ENCODE data around the gene PLEKHD1. TPM values are rescaled to one million over a fixed set of nuclear protein-coding genes. Genes with fewer than 3 reads are reported as not detected.

PLEKHD1 gene
- total RNA-seq, 1 experiment from 2014 or later = not detected

DNA sequence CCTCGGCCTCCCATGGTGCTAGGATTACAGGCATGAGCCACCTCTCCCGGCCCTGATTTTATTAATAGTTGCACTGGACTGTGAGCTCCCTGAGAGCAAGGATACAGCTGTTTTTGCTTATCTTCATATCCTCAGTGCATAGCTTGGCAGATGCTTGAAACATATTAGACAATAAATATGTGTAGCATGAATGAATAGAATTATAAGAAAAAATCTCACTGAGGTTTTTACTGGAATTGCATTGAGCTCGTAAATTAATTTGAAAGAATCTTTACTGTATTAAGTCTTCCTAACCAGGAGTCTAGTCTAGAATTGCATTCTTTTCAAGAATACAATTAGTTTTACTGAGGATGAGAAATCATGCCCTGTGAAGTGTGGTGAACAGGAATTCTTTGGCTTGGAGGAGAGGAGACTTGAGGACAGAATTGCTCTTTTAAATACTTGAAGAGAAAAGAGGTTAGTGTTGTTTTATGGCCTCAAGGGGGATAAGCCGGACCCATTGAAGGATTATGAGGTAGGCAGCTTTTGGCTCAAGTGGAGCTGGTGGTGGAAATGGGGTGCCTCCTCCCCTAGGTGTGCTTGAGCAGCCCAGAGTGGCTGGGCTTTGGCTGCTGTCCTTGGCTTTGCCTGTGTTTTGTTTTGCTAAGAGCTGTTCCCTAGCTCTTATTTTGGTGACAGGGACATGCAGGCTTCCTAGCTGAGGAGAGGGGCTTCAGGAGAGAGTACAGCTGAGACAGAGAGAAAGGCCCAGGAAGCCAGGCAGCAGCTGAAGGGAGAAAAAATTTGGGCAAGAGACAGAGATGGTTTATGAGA is 34.0 kb downstream of the PLEKHD1 start:
- no peak for DNase-seq (ENCODE audit: low read depth)

DNA sequence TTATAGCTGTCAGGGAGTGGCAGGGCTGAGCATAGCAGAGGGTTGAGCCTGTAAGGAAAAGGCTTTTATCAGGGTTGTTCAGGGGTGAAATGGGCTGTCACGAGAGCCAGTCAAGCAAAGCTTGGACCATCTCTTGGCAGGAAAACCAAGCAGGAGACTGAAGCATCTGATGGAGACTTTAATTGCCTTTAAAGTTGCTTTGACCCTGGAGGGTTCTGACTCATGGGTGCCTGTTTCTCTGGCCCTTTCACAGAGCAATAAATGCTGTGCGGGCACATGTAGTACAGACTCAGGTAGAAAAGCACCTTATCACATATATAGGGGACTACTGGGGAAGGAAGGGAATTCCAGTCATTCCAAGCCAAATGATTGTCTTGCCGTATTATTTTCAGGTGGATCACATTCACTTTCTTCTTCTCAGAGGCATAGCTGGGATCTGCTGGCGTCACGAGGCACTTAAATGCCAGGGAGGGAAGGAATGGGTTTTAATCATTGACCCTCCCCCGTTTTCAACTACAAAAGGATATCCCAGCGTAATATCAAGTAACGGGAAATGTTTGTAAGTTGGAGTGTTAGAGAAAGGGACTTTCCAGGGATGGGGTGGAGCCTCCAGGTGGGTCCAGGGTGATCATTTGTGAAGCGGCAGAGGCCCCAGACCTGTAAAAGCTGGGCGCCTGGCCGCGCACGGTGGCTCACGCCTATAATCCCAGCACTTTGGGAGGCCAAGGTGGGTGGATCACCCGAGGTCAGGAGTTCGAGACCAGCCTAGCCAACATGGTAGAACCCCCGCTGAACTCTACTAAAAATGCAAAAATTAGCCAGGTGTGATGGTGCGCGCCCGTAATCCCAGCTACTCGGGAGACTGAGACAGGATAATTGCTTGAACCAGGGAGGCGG is 34.9 kb downstream of the PLEKHD1 start:
- peak; percentile 29 for DNase-seq (ENCODE audit: low read depth)

DNA sequence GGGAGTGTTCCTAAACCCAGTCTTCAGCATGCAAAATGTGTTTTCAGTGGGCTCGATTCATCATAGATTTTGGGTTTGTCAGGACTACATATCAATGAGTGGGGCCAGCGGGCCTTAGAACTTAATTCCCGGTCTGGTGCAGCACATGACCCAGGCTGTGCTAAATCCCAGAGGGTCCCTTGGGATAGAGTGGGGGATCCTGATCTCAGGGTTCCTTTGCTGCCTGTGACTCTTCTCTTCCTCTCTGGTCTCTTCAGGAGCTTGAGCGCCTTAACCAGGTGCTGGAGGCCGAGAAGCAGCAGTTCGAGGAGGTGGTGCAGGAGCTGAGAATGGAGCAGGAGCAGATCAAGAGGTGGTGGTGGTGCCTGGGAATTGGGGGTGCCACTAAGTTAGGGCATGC is 37.5 kb downstream of the PLEKHD1 start:
- DNase-seq (ENCODE audit: low read depth) = no peak

DNA sequence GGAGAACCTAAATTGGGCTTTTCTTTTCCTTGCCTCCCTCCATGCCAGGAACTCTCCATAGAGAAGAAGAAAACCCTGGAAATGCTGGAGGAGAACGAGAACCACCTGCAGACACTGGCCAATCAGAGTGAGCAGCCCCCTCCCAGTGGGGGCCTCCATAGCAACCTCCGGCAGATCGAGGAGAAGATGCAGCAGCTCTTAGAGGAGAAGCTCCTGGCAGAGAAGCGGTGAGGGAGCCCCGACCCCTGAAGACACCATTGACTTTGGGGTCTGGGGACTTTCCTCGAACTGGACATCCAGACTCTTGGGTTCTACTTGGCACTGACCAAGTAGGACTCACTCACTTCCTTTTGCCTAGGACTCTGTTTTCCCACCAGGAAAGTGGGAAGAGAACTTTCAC is 41.4 kb downstream of the PLEKHD1 start:
- no peak for DNase-seq (ENCODE audit: low read depth)

DNA sequence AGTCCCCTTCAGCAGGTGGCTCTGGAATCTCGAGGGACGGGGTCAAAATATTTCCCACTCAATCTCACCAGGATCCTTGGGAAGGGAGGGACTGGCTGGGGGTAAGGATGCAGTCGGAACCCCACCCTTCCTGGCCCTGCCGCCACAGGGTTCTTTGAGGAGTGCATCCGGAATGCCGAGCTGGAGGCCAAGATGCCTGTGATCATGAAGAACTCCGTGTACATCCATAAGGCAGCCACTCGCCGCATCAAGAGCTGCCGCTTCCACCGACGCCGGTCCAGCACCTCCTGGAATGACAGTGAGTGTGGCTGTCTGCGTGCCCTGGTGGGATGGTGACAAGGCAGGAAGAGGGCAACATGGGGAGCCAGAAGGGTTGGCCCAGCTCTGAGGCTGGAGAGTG is 43.1 kb downstream of the PLEKHD1 start:
- no peak for DNase-seq (ENCODE audit: low read depth)

DNA sequence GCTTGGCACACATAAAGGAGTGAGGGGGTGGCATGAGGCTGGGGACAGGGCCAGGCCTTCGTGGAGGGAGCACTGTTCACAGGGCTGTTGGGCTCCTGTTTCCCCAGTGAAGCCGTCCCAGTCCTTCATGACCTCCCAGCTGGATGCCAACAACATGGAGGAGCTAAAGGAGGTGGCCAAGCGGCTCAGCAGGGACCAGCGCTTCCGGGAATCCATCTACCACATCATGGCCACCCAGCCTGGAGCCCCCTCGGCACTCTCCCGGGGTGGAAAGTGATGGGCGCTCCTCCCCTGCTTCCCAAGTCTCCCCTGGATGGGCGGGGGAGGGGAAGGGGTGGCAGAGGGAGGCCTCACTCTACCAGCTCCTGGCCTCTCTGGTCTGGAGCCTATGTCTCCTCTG is 43.6 kb downstream of the PLEKHD1 start:
- no peak for DNase-seq (ENCODE audit: low read depth)

DNA sequence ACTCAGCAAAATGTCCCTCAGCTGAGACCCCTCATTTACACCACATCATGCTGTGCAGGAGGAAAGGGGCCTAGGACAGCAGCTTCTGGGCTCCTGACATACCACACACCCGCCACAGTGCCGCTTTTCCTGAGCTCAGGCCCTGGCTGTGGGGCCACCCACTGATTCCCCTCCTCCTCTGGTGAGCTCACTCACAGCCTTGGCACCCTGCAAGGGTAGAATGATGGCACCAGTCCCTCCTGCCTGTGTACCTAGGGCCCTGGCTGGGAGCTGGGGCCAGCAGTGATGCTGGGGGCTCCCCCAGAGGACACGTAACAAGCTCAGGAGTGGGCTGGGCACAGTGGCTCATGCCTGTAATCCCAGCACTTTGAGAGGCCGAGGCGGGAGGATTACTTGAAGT is 44.4 kb downstream of the PLEKHD1 start:
- no peak for DNase-seq (ENCODE audit: low read depth)

DNA sequence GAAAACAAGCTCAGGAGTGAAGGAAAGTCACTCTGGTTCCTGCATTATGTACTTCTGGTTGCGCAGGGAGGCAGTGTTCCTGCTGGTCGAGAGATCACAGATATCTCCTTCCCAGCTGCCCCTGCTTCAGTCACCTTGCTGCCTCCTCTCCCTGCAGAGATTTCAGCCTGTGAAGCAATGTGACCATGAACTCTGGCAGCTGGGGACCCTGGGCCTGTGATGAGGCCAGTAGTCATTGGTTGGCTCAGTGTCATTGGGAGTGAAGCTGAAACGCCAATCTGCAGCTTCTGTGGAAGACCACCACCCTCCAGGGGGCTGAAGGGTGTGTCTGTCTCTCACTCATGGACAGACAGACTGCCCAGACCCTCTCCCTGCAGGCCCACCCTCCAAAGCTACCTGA is 45.0 kb downstream of the PLEKHD1 start:
- no peak for DNase-seq (ENCODE audit: low read depth)

DNA sequence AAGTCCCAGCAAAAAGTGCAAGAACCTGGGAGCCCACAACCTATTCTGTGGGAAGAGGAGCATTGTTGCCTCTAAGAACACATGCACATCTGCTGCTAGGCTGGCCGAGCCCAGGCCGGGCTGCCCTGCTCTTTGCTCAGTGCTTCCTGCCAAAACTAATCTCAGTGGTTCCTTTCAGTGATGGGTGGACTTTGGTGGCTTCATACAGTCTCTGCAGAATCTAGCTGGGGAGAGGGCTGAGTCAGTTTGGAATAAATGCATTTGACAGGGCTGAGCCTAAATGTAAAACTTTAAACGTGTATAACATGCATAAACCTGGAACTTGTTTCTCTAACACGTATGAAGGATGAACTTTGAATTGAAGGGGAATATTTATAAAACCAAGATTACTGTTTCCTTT is 45.6 kb downstream of the PLEKHD1 start:
- DNase-seq (ENCODE audit: low read depth) = no peak

DNA sequence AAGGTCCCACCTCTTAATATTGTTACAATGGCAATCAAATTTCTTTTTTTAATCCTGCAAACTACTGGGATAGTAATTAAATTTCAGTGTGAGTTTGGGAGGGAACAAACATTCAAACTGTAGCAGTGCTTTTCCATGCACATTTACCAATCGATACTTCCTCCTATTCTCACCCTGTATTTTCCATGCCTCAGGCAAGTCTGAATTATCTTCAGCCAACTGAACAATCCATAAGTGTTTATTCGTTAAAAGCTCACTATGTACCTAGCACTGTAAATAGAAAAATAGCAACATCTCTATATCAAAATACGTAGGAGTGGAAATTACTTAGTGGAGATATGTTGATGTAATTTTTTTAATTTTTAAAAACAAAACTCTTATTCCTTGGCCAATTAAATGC is 46.6 kb downstream of the PLEKHD1 start:
- DNase-seq (ENCODE audit: low read depth) = no peak

DNA sequence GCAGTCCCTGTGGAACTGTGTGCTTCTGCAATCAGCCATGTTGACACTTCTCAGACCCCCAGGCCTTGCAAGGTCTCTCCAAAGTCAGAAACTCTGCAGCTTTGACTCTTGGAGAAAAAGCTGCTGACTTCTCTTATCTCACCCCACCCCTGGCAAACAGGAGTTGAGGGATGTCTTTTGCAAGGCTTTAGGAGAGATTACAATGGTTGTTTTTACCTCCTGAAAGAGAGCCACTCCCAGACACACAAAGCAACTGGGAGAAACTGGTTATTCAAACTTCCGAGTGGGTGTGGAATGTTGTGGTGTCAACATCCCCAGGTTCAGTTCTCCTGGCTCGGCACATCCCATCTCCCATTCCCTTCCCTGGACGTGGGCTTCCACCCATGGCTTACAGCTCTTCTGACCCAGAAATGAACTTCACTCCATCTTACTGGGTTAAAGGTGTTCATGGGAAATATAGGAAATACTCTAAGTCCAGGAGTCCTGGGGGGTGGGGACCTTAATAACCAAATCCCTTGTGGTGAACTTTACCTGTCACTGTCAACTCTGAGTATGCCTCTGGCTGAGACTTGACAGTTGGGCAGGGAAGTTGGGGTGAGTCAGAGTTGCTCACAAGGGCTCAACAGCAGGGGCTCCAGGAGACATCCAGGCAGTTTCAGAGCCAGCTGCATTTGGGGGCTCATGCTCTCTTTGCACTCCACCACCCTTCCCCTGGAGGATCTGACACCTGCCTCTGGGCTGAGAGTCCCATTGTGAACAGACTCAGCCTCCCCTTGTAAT is 48.2 kb downstream of the PLEKHD1 start:
- DNase-seq (ENCODE audit: low read depth) = peak; percentile 8

DNA sequence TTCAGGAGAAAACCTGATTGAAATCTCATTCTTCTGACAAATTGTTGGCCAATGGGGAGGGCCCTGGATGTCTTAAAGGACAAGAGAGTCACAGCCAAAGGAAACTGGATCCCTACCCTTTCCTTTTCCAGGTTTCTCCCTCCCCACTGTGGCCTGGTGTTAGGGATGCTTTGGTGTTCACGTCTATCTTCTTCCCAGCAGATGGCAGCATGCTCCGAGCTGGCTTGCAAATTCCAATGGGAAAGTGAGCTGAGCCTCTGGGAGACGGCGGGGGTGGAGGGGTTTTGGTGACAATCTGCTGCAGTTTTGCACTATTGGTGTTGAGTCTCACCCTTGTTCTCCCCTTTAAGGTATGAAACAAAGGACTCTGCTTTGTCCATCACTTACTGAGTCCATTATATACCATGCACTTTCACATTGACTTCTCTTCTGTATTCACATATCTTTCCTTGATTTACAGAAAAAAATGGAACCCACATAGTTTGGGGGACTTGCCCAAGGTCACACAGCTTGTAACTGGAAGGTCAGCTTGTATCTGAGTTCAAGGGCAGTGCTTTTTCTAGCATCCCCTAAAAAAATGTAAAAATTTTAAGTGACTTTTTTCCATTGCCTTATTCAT is 50.8 kb downstream of the PLEKHD1 start:
- peak; percentile 56 for DNase-seq (ENCODE audit: low read depth)

DNA sequence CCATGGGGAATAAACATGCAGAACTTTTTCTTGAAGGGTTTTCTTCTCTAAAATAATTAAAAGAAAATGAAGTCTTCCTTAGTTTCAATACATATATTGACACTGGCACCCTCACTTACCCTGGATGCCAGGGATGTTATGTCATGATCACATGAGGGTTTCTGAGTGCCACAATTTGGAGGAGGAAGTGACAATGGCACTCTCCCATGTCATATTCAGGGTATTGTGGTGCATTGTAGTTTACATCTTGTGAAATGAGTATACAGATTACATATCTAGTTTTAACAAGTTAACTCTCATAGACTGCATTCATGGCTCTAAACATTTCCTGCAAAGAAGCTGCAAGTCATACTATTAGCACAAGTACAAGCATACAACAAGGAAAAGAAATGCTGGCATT is 52.4 kb downstream of the PLEKHD1 start:
- DNase-seq (ENCODE audit: low read depth) = no peak

DNA sequence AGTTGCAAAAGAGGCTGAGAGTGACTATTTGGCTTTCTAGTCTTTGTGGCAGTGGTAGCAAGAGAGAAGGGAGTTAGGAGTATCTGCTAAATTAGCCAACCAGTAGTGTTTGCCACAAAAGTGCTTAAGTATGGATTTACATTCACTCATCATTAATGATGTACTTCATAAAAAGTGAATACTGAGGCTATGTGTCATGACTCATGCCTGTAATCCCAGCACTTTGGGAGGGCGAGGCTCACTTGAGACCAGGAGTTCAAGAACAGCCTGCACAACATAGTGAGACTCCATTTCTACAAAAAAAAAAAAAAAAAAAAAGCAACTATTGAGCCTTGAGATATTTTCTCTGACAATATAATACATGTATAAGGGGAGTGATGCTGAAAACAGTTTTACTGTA is 53.4 kb downstream of the PLEKHD1 start:
- DNase-seq (ENCODE audit: low read depth) = no peak

DNA sequence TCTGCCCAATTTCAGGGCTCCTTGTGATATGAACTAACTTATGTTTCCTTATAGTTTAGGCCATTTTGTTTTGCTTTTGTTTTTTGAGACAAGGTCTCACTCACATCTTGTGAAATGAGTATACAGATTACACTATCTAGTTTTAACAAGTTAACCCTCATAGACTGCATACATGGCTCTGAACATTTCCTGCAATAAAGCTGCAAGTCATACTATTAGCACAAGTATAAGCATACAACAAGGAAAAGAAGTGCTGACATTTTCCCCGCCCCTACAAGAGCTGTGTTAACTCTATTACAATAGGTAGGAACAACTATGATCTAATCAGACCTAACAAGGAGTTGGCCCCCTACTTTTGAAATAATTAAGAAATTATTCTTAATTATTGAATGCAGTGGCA is 54.2 kb downstream of the PLEKHD1 start:
- no peak for DNase-seq (ENCODE audit: low read depth)

DNA sequence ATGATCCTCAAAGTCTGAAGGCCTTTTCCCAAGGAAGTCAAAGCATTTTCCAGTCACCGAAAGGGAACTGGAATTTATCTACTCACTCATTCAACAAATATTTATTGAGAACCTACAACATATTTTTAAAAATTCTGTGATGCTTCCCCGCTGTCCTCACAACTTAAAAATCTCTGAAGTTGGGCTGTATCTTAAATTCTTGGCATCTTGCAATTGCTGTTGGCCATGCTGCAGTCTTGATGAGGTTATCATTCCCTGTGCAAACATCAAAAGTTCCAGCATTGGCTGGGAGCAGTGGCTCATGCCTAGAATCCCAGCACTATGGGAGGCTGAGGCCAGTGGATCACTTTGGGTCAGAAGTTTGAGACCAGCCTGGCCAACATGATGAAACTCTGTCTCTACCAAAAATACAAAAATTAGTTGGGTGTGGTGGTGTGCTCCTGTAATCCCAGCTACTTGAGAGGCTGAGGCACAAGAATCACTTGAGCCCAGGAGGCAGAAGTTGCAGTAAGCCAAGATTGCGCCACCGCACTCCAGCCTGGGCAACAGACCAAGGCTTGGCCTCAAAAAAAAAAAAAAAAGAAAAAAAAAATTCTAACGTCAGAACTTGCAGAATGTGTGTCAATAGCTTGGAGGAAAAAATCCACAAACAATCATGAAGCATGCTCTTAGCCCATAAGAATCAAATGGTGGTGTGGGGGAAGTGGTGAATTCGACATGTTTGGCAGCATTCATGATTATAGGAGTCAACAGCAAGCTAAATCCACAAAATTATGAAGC is 55.3 kb downstream of the PLEKHD1 start:
- DNase-seq (ENCODE audit: low read depth) = peak; percentile 21

DNA sequence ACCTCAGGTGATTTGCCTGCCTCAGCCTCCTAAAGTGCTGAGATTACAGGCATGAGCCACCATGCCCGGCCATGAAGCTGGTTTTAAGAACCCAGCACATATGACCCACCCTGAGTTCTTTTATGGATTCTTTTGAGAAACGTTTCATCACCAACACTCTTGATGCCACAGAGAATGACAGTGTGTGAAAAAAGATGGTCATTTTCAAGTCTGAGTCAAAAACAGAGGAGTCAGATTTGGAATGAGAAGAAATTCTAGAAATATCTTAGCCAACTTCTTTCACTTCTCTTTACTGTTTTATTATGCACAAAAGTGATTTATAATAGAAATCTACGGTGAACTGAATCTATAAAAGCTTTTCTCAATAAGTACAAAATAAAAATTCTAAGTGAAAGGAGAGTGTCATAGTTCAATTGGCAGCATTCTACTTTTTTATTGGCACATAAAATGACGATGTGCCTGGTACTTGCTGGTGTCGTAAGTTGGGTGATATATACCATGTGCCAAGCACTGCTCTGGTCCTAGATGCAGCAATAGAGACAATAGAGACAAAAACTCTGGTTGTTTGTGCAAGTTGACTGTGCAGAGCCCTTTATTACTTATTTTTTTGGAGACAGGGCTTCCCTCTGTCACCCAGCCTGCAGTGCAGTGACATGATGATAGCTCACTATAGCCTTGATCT is 56.3 kb downstream of the PLEKHD1 start:
- no peak for DNase-seq (ENCODE audit: low read depth)

DNA sequence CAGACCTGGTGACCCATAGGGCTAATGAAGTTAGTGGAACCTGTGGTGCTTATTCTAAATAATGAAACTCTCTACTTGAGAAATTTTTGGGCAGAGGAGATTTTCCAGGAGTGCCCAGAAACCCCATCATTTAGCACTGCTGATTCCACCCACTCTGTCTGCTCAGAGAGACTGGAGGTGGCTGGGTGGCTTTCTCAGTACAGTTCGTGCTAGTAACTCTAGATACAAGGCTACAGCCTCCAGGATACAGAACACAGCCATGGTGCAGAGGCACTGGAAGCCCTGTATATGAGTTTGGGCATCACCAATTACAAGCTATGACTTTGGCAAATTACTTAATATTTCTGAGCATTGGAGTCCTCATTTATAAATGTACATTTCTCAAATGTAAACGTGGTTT is 57.8 kb downstream of the PLEKHD1 start:
- DNase-seq (ENCODE audit: low read depth) = no peak

DNA sequence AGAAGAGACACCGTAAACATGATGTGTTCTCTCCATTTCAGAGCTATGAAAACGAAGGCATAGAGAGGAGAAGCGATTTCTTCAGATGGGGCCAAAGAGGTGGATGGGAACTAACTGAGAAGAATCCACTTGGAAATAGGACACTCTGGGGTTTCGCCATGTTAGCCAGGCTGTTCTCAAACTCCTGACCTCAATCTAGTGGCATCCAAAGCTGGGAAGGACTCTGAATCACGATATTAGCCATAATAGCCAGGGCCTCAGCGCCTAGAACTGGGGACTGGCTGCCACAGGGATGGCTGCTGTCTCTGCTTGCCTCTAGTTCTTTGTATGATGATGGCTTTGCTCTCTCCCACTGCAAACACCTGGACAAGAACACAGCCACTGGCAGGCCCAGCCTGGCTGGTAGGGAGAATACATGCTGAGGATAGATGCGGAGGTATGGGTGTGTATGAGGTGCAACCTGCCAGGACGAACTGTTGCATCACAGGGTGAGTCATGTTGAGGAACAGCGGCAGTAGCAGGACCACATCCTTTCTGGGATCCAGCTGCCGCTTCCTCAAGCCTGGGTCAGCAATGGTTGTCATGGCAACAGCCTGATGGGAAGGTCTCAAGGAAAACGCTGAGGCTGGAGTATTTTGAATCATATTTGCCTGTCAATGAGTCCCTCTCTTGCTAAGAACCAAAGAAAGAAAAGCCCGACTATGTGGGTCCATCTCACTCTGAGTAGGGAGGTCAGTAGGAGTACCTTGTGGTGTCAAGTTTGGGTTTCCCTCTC is 59.0 kb downstream of the PLEKHD1 start:
- peak; percentile 93 for DNase-seq (ENCODE audit: low read depth)

All from M059J (cell line).